ENCODE data around the gene ANTXR1.

ANTXR1 gene

DNA sequence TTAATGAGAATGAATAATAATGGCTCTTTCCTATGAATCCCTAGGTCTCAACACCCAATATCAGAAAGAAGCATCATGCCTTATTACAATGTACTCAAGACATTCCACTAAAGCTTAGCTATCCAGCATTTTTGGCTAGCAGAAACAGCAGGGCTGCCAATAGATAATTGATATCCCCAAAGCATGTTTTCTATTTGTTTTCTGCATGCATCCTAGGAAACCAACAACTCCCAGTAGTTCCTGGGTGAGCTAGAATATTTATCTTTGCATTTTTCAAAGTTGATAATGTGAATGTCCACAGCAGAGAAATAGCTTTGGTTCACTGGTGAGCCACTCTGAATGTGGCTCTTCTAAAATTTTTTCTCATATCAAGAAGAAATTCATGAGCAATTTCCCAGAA lies 5.8 kb upstream of the ANTXR1 start:
- DNase-seq: no peak

DNA sequence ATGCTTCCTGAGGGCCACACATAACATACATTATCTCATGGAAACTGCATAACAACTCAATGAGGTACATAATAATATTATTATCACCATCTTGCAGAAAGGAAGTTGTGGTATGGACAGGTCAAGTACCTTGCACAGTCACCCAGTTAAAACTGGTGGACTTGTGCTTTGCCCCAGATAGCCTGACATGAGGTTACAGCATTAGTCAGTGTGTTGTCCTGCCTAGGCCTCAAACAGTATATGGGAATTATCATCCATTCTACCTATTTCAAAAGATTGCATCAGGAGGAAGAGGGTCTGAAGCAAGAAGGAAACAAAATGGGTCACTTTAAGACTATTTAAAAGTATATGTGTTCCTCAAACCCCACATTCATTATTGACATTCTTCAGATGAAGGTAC lies 5.4 kb upstream of the ANTXR1 start:
- no peak for DNase-seq

DNA sequence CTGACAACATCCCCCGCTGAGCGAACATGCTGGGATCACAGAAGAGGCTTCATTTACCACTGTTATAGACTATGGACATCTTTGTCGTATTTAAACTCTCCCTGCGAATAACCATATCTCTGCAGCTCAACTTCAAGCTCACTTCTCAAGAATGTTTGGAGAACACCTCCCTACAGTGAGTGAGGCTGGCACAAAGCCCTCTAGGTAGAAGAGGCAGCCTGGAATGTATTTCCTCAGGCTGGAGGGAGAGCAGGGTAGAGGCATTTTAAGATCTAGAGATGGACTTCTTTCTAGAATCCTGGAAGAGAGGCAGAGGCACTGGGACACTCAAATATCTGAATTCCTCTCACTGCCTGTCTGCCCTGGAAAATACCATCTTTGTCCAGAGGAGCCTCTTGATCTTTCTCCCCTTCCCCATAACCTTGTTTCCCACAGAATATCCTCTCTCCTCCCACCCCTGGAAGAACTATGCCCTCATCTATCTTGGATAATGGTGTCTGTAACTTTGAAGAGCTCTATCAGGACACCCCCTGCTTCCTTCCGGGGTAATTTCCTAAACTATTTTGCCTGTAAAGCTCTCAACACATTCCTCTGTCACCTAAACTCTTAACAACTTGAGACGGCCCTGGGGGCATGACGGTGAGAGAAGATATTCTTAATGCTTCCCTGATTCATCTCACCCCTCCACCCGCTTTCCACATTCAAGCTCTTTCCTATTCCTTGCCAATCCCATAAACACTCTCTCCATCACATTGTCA lies 2.4 kb upstream of the ANTXR1 start:
- peak; percentile 63 for DNase-seq

DNA sequence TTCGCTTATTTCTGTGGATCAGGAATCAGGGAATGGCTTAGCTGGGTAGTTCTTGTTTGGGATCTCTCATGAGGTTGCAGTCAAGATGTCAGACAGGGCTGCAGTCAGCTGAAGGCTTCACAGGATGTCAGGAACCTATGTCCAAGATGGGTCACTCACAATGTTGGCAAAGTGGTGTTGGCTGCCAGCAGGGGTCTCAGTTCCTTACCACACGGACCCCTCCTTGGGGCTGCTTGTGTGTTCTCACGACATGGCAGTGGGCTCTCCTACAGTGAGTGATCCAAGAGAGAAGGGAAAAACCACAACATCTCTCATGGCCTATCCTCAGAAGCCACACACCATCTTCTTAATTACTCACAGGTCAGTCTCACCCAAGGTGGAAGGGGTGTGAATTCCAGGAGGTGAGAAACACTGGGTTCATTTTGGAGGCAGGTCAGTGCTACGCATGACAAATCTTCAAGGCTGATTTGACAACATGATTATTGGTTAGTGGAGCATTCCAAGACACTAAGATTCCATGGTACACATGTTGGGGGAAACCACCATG lies 1.3 kb upstream of the ANTXR1 start:
- DNase-seq: no peak

DNA sequence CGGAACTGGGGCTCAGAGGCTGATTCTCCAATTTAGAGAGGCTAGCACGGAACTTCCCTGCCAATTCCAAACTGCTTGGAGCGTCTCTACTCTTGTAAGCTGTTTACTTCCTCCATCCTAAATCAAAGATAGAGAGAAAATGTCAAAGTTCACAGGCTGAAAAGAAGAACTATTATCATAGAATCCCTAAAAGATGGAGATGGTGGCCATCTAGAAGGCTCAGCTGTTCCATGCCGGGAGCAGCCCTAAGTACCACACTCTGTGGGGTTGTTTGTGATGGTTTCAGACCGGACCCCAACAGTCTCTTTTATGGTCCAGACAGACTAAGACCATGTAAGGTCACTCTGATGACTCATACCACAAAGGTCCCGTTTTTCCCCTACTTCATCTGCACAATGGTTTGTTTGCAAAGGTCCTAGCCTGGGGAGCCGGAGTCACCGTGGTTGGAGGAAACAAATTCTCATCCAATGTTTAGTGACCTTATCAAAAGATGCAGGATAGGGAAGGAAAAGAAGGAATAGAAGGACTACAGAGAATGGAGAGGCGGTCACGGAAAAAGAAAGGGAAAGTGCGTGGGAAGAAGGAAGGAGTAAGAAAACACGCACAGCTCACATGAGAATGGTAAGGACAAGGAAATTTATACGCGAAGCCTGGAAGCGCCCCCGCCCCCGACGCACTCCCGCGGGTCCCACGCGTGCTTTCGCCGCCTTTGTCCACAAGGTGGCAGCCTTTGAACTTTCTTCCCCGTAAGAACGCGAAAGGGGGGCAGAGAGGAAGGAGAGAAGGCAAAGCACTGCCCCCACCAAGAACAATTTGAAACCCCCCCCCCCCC lies 453 bp upstream of the ANTXR1 start:
- DNase-seq: no peak

DNA sequence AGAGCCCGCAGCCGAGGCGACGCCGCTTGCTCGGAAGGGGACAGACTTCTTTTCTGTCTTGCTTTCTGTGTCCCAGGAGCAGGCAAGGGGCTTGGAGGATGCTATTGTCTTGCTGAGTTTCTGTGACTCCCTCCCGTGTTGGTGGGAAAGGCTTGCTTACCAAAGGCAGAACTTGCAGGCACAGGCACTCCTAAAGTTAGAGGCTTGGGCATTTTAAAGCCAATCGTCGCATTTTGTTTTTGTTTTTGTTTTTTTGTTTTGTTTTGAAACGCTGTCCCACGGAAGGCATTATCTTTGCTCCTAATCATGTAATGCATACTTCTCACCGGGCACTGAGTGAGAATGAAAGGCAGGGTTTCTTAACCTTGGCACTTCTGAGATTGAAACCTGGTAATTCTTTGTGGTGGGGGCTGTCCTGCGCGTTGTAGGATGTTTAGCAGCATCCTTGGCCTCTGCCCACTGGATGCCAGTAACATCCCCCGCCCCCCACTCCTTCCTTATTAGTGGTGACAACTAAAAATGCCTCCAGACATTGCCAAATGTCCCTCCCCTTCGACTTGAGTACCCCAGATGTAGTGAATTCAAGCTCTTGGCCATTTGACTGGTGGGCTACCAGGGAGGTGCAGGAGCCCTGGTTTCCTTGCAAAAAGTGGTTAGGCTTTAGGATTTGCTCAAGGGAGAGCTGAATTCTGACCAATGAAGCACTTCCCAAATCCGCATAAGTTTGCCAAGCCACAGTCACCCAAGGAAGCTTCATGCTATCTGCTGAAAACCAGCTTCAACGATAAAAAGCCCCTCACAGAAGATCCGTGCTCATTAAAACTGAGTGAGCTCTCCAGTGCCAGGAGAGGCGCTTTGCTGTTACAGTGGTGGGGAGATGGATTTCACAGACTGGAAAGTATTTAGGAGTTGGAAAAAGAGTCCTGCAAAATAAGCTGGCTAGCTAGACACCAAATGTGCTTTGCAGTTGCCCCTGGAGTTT lies 1.2 kb downstream of the ANTXR1 start:
- DNase-seq: peak; percentile 57

DNA sequence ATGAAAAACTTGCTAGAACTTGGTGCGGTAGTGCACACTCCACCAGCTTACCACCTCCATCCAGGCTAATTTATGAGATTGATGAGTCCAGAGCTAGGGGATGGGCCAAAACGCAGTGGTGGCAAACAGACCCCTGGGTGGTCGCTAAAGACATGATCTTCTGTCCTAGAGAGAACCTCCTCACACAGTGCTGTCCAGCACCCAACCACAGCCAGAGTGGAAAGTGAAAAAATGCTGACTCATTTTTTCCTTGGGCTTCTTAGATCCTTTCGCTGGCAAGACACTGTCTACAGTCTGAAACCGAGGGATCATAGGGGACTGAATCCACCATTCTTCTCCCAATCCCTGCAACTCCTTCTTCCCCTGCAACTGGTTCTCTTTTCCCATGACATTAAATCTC lies 4.1 kb downstream of the ANTXR1 start:
- peak; percentile 75 for DNase-seq

DNA sequence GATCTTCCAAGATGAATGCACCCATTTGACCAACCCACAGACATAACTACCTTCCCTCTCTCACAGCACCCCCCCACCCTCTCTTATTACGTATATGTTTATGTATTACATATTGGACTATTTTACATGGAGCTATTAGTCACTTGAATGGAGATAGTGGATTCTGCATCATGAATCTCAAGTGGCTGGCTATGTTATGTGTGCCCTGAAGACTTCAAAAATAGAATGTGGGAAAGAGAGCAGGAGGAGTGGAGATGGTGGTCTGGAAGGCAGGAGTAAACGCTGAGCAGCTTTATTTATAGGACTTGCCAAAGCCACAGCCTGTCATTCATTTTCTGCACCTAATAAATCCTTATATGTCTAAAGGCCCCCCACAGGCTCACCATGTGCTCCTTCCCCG lies 4.9 kb downstream of the ANTXR1 start:
- DNase-seq: peak; percentile 35

DNA sequence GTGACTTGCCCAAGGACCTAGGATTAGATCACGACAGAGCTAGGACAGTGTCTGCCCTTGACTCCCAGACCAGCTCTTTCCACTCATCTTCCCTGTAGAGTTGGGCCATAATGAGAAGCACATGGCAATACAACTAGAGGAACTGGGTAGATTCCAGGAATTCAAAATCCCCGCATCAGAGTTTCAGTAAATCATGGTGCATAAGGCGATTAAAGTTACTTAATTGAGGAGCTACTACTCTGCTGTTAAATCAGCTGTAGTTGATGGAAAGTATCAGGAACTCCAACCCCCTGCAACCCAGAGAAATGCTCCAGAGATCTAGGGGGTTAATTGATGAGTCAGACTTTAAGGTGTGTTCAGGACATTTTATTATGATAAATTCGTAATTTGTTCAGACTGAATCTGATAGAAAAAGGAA lies 5.7 kb downstream of the ANTXR1 start:
- DNase-seq: peak; percentile 64

DNA sequence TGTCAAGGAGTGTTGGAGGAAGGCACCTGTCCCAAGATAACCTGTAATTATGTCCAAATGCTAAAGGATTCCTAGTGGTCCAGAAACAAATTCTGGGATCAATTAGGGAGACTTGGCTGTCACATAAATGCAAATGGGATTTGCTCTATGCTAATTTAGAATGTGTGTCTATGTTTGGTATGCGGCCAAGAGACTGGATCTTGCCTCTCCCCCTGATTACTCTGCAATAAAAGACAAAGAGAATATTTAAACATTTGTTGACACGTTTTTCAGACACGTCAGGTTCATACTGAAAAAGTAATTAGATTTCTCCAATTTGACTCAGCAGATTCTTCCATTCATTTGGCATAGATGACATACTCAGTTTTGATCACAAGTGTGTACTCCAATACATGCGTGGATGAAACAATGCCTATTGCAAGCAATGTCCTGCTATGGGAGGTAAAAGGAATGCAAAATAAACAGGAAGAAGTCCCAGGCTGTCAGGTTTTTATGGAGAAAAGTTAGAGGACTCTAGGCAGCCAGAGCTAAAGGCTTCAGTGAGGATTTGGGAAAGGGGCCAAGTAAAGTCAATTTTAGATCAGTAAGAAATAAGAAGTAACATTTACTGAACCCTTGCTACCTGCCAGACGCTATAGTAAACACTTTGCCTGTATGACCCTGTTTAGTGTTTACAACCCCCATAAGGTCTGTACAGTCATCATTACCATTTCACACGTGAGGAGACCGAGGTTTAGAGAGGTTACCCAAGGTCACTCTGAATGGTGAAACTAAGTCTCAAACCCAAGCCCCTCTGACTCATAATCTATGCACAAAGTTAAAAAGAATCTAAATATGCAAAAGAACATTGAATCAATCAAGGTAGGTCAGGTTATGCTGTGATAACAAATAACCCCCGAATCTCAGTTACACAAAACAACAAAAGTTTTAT lies 7.8 kb downstream of the ANTXR1 start:
- no peak for DNase-seq

DNA sequence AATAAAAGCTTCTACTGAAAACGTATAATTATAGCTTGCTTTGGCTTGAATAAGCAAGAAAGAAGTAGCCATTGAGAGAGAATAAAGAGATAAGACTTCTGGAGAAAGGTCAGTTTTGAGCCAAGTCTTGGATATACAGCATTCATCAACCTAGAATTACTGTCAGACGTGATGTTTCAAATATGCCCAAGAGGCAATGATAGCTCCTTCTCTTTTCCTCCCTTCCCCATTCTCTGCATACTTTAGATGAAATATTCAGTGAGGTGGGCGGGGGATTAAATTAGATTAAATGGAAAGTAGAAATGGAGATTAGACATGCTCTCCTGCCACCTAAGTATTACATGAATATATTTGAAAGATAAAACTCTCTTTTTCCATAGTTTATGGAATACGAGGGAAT lies 8.7 kb downstream of the ANTXR1 start:
- DNase-seq: no peak

DNA sequence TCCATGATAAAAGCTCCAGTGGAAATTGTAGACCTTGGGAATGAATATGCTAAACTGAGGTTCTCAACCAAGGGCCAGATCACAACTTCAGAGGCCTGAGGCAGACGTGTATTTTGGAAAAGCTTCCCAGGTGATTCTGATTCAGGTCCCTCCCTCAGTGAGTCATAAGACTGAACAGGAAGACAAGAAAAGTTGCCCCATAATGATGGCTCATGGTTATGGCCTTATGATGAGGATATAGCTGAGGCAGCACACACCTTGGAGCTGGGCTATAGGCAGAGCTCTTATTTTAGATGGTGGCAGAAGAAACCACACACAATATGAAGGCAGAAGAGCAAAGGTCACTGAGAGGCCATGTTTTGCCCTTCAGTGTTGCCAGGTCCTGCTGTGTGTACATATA lies 9.6 kb downstream of the ANTXR1 start:
- DNase-seq: no peak

DNA sequence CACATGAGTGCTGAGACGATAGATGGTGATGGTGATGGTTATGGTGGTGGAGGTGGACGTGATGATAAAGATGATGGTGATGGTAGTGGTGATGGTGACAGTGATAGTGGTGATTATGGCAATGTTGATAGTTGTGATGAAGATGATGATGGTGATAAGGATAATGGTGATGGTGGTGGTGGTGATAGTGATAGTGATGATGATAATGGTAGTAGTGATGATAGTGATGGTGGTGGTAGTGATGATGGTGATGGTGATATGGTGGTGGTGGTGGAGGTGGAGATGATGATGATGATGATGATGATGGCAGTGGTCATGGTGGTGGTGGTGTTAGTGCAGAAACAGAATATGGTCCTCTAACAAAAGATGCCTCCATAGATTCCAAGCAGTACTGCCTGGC lies 10.3 kb downstream of the ANTXR1 start:
- DNase-seq: no peak

DNA sequence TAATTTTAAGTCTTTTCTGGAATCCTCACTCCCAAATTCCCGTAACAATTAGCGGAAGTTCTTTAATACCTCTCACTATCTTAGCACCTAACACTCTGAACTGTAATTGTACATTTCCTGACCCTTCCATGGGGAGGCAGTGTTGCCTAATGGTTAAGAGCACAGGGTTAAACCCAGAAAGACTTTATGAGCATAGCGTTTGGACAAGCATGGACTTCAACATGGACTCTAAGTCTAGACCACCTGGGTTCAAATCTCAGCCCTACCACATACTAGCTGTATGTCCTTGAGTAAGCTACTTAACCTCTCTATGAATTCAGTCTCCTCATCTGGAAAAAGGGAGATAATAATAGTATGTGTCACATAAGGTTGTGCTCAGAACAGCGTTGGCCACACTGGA lies 13.0 kb downstream of the ANTXR1 start:
- DNase-seq: no peak

DNA sequence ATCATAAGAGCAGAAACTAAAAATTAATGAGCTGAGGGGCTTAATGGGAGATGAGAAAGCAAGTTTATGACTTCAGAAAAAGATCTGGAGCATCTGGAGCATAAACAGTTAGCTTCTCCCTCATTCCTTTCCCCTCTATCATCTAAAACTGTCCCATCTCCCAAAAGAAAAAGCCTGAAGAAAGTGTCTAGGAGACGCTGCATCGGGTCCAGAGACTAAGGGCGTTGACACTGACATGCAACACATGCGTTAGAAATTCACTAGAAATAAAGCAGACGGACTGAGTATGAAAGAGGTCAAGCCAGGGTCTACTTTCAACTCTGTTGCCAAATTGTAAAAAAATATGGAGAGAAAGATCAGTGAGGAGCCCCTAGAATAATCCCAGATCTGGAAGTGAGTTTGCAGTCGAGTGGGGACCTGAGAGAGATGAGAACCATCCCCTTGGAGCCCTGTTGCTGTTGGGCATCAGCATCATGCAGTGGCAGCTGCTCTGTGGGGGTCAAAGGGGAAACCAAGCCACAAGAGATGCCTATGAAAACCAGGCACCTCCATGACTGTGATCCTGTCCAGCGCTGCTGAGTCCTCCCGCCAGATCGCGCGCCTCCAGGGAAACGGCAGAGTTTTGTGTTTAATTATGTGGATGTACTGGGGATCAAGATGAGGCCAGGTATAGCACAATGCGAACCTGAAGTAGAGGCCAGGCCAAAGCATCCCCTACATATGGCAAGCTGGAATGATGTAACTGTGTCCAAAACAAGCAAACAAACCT lies 13.9 kb downstream of the ANTXR1 start:
- no peak for DNase-seq

DNA sequence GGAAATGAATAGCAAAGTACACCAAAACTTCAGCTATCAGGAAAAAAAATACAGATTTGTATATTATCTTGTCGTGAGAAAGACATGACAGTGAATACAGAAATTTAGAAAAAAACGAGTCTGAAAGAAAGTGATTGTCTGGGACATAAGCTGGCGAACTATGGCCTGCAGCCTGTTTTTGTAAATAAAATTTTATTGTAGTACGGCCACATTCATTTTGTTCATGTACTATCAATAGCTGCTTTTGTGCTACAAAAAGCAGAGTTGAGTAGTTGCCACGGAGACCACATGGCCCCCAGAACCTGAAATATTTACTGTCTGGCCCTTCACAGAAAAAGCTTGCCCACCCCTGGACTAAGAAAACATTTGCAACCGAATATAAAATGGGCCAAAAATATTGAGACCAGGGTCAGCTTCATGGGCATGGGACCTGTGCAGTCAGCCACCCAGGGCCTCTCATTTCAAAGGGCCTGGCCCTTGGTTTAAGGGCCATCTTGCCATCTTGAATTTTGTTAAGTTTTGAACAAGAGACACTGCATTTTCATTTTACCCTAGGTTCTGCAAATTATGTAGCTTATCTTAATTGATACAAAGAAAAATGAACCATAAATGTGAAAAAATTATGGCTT lies 17.9 kb downstream of the ANTXR1 start:
- DNase-seq: no peak

DNA sequence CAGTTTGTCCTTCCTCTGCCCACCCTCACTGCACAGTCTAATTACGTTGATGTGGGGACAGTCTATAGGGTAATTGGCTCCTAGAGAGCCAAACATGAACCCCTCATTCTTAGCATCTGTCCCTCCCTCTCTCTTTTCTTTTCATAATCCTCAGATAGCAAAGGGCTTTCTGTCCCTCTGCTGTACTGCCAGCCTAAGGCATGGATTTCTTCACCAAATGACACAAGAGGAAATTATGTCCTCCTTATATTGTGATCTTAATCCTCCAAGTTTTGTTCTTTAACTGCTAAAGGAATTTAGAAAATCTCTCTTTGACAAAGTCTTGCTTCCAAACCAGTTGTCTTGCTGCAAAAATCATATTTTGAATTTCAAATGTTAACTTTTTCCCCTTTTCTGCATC lies 18.5 kb downstream of the ANTXR1 start:
- DNase-seq: no peak

DNA sequence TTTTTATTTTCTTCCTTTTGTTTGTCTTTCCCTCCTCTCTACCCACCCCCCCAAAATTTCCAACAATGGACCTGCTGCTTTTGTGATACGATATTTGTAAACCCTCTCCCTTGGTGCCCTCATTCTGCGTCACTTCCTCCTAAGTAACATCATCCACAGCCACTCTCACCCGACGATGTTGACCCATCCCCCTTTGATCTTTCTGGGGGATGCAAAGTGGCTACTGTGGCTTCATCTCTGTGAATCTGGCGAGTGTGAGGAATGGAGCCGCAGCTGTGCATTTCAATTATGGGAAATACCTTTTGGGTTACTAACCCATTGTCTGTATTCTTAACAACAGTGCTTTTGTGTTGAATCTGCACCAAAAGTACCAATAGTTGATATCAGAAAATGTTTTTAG lies 19.4 kb downstream of the ANTXR1 start:
- DNase-seq: peak; percentile 47

DNA sequence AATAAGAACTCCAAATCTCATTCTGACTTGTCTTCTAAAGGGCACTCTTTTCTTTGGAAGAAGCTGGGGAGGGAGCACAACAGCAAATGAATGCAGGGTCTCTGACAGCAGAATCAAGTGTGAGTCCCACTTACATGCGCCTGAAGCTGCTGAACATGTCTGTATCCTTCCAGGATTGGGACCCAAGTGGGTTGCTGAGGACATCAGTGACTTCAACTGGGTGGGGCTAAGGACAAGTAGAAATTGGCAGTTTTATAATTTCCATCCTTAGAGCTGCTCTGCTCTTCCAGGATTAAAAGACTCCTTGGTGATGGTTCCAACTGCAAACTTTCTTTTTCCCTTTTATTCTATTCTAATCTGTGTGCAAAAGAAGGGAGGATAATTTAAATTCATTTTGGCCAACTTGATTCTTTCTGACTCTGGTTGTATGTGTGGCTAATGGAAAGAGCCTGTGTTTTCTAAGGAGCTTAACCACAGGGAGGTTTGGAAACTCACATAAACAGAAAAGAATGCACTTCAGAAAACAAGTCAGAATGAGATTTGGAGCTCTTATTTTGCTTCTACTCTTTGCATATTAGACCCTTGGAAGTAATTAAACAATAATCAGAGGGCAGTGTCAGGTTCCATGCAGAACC lies 20.6 kb downstream of the ANTXR1 start:
- no peak for DNase-seq

DNA sequence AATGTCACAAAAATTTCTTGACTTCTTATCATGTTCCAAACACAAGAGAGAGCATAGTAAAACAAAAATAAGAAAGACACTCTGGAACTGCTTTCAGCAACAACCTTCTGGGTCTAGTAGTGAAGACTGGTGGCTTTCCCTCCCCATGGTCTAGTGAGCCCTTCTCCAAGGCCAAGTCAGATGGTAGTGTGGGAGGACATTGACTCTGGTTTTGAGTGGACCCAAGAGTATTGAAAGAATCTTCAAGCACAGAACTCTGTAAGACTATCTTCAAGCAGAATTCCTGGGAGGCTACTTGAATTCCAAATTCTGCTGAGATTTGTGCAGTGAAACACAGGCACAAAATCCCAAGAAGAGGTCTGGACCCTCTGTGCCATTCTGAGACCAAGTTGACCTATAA lies 21.1 kb downstream of the ANTXR1 start:
- DNase-seq: no peak

Data from fibroblast of skin of right quadriceps (primary cell).